Tibial nerve (tissue), 4 donors: ENCODE results near the gene PLA2G3.
"Not testable (repeated sequence)": the region's sequence is repeated elsewhere in the genome, so short reads cannot be mapped to it uniquely, and the experiment has no call there.

Experiments
- CTCF ChIP-seq, 5 experiments: fragments of 200-600 bp in 3 of 5; fragments of 450-650 bp in 2 of 5; sonication (generic) in 3 of 5; IDR thresholded peaks; one replicate each; pipeline ENCODE4 v1.5.1; 2016 to 2019; ENCODE audit warnings: antibody characterized with exemption in 5 of 5, mild to moderate bottlenecking in 3 of 5, moderate library complexity in 2 of 5
- EP300 ChIP-seq, 2 donors: sonication (generic); formaldehyde crosslinking; IDR thresholded peaks; one replicate each; pipeline ENCODE4 v1.6.1; 2017; ENCODE audit warnings: antibody characterized with exemption in 2 of 2, mild to moderate bottlenecking in 1 of 2
- POLR2A ChIP-seq, 2 donors: fragments of 450-650 bp; IDR thresholded peaks; one replicate each; pipeline ENCODE4 v1.6.1; 2017; ENCODE audit warnings: antibody characterized with exemption in 2 of 2, mild to moderate bottlenecking in 2 of 2, moderate library complexity in 2 of 2

- TF ChIP-seq CTCF, POLR2A, EP300 (IDR thresholded peaks at IDR 0.05): not testable (repeated sequence)
These were observed 42.8 kb downstream of the PLA2G3 start for GRCh38 chr22:31097539-31097938.
